Globus pallidus (tissue), 1 donor: ENCODE measurements around the gene IRF2.

ENCODE experiments used
- DNase-seq: peaks from one replicate; pipeline ENCODE4 v3.0.0-alpha.2; 2015; ENCODE audit warnings: low spot score

Gene IRF2

GRCh38 chr4:184473499-184474262 is 669 bp downstream of the IRF2 start:
- DNase-seq = peak; percentile 37

GRCh38 chr4:184472614-184473498 is 1.5 kb downstream of the IRF2 start:
- peak; percentile 63 for DNase-seq

GRCh38 chr4:184471881-184472613 is 2.3 kb downstream of the IRF2 start:
- DNase-seq = no peak

GRCh38 chr4:184470785-184471110 is 3.6 kb downstream of the IRF2 start:
- DNase-seq = no peak

GRCh38 chr4:184466634-184467033 is 7.7 kb downstream of the IRF2 start:
- DNase-seq = no peak

GRCh38 chr4:184464759-184465454 is 9.4 kb downstream of the IRF2 start:
- no peak for DNase-seq

- no peak for DNase-seq
These were observed 10.5 kb downstream of the IRF2 start for GRCh38 chr4:184463856-184464255.

- no peak for DNase-seq
These were observed 11.2 kb downstream of the IRF2 start for GRCh38 chr4:184463158-184463557.

GRCh38 chr4:184462724-184463123 is 11.6 kb downstream of the IRF2 start:
- no peak for DNase-seq

- DNase-seq = no peak
These were observed 12.5 kb downstream of the IRF2 start for GRCh38 chr4:184461711-184462441.

- DNase-seq = no peak
These were observed 13.7 kb downstream of the IRF2 start for GRCh38 chr4:184460499-184461285.

- no peak for DNase-seq
These were observed 14.9 kb downstream of the IRF2 start for GRCh38 chr4:184459413-184459812.

- DNase-seq = no peak
These were observed 16.7 kb downstream of the IRF2 start for GRCh38 chr4:184457535-184458249.

GRCh38 chr4:184456337-184456736 is 18.0 kb downstream of the IRF2 start:
- DNase-seq = no peak

- no peak for DNase-seq
These were observed 19.1 kb downstream of the IRF2 start for GRCh38 chr4:184455299-184455698.

GRCh38 chr4:184453365-184454160 is 20.8 kb downstream of the IRF2 start:
- no peak for DNase-seq

- no peak for DNase-seq
These were observed 21.6 kb downstream of the IRF2 start for GRCh38 chr4:184452740-184453139.

GRCh38 chr4:184451726-184452125 is 22.6 kb downstream of the IRF2 start:
- DNase-seq = no peak
